ENCODE results near the gene PLA2G1B. TPM values are rescaled to one million over a fixed set of nuclear protein-coding genes. Genes with fewer than 3 reads are reported as not detected.

PLA2G1B gene
- total and polyA plus RNA-seq, 8 donors = 1.1 to 76.9 (median 1.8) TPM

DNA sequence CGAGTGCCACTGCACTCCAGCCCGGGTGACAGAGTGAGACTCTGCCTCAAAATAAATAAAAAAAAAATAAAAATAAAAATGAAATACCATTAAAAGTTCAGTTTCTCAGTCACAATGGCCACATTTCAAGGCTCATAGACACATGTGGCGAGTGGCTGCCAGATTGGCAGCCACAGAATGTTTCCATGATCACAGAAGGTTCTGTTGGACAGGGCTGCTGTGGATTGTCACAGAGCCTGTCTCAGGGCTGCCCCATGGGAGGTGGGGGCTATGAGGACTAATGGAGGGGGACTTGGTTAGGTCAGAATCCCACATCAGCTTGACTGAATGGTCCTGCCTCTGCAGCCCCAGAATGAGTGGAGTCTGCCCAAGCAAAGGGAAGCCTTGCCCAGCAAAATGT, 3.8 kb upstream of the PLA2G1B start:
- TF ChIP-seq, protein P1, sequence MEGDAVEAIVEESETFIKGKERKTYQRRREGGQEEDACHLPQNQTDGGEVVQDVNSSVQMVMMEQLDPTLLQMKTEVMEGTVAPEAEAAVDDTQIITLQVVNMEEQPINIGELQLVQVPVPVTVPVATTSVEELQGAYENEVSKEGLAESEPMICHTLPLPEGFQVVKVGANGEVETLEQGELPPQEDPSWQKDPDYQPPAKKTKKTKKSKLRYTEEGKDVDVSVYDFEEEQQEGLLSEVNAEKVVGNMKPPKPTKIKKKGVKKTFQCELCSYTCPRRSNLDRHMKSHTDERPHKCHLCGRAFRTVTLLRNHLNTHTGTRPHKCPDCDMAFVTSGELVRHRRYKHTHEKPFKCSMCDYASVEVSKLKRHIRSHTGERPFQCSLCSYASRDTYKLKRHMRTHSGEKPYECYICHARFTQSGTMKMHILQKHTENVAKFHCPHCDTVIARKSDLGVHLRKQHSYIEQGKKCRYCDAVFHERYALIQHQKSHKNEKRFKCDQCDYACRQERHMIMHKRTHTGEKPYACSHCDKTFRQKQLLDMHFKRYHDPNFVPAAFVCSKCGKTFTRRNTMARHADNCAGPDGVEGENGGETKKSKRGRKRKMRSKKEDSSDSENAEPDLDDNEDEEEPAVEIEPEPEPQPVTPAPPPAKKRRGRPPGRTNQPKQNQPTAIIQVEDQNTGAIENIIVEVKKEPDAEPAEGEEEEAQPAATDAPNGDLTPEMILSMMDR (IDR thresholded peaks at IDR 0.05) = no peak
- Histone ChIP-seq H3K9me3 (peaks cover 0 to 4% of the 10 kb centered on the region in 2 donors), H3K27ac (no peak overlapping the region), H3K36me3 (no peaks in the 10 kb centered on the region), H3K27me3 (no peaks in the 10 kb centered on the region), H3K4me1 (no peaks in the 10 kb centered on the region), H3K4me3 (no peak overlapping the region)
- DNase-seq (no peak), ATAC-seq (no peak)
- intact Hi-C loops (cut with DNase I) = no loop called here

DNA sequence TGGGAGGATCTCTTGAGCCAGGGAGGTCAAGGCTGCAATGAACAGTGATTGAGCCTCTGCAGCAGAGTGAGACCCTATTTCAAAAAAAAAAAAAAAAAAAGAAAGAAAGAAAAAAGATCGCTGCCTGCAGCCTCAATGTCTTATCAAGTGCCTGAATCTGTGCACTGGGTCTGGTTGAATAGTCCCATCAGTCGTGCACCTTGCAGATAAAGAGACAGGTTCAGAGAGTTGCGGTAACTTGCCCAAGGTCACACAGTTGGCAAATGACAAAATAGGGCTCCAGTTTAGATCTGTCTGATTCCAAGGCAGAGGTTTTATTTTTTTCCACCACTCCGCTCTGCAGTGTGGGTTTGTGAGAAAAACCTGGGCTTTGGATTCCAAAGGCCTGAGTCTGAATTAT, 649 bp upstream of the PLA2G1B start:
- no peak for ATAC-seq

DNA sequence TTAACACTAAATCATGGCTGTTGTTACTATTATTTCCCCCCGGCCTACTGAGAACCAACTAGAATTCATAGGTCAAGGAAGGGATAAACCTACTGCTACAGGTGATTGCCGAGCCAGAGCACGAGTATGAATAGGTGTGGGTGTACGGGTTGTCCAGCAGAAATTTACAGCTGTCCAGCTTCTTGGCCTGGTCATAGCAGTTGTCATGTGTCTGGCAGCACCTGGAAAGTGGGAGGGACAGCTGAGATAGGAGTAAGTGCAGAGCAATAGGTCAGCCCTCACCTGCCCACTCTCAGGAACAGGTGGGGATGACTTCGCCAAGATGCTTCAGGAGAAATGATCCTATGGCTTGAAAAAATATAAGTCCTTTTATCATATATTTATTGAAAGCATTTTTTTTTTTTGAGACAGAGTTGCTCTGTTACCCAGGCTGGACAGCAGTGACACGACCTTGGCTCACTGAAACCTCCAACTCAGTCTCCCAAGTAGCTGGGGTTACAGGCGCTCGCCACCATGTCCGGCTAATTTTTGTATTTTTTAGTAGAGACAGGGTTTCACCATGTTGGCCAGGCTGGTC, 2.6 kb downstream of the PLA2G1B start:
- Histone ChIP-seq H3K36me3 (no peaks in the 10 kb centered on the region), H3K4me3 (no peak overlapping the region), H3K27me3 (no peaks in the 10 kb centered on the region), H3K27ac (no peak overlapping the region), H3K4me1 (peaks cover 3 to 12% of the 10 kb centered on the region in 2 donors), H3K9me3 (no peaks in the 10 kb centered on the region)
- TF ChIP-seq, protein P1 (IDR thresholded peaks at IDR 0.05) = no peak
- no peak for ATAC-seq
- no peak for DNase-seq
- intact Hi-C loops (cut with DNase I) = no loop called here

More for the DNA sequence above, 649 bp upstream of the PLA2G1B start:
- Histone ChIP-seq H3K36me3 (no peaks in the 10 kb centered on the region), H3K4me1 (peaks cover 3 to 12% of the 10 kb centered on the region in 2 donors), H3K27ac (no peak overlapping the region), H3K4me3 (no peak overlapping the region), H3K27me3 (no peaks in the 10 kb centered on the region), H3K9me3 (no peaks in the 10 kb centered on the region)
- intact Hi-C loops (cut with DNase I) = no loop called here
- TF ChIP-seq, protein P1 (IDR thresholded peaks at IDR 0.05) = no peak
- no peak for DNase-seq

DNA sequence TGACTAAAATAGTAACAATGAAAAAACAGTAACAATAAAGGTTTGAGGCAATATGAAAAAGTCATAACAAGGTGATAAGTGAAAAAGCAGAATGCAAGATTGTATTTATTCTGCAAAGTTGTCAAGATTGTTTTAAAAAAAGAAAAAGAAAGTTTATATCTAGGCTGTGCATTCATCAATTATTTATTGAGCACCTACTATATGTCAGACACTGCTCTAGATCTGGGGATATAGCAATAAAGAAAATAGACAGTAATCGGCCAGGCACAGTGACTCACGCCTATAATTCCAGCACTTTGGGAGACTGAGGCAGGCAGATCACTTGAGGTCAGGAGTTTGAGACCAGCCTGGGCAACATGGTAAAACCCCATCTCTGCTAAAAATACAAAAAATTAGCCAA, 3.8 kb downstream of the PLA2G1B start:
- no peak overlapping the region for H3K27ac ChIP-seq
- peaks cover 3 to 12% of the 10 kb centered on the region in 2 donors for H3K4me1 ChIP-seq
- ATAC-seq (no peak), DNase-seq (no peak)
- TF ChIP-seq, protein P1 (IDR thresholded peaks at IDR 0.05) = no peak
- H3K36me3 ChIP-seq = no peaks in the 10 kb centered on the region
- no peaks in the 10 kb centered on the region for H3K9me3 ChIP-seq
- no peaks in the 10 kb centered on the region for H3K27me3 ChIP-seq
- H3K4me3 ChIP-seq = no peak overlapping the region
- intact Hi-C loops (cut with DNase I) = no loop called here

DNA sequence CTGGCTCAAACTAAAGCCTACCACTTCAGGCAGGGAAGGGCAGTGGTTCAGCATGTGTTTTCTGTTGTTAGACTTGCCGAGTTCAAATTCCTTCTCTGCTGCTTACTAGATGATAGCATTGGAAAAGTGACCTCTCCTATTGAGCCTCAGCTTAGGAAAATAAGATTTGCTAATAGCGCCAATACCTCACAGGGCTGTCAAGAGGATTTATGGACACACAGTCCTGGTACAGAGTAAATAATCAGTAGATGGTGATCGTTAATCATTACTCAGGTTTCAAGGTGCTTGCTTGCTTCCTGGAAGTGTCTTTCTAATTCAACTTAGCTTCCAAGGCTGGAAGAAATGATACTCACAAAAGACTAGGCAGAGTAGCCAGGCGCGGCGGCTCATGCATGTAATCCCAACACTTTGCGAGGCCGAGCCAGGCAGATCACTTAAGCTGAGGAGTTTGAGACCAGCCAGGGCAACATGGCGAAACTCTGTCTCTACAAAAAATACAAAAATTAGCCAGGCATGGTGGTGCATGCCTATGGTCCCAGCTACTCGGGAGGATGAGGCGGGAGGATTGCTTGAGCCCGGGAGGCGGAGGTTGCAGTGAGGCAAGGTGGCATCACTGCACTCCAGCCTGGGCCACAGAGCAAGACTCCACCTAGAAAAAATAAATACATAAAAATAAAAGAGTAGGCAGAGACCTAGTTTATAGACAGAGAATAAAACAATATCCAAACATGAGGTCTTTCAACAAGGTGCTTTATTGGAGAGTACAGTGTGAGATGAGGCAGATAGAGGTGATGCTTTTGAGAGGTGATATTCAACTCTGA, 6.0 kb downstream of the PLA2G1B start:
- DNase-seq (no peak), ATAC-seq (peak; percentile 19)
- Histone ChIP-seq H3K27ac (peak overlapping the region; percentile 28 to 33), H3K4me3 (no peak overlapping the region), H3K36me3 (no peaks in the 10 kb centered on the region), H3K27me3 (no peaks in the 10 kb centered on the region), H3K4me1 (peaks cover 3 to 23% of the 10 kb centered on the region in 2 donors), H3K9me3 (no peaks in the 10 kb centered on the region)
- intact Hi-C loops (cut with DNase I) = no loop called here
- TF ChIP-seq, protein P1 (IDR thresholded peaks at IDR 0.05) = no peak

All from left lung (tissue), 10 donors.